AG09309 (cell line): Measurements from ENCODE around the gene TLE1.
A peak's percentile ranks its signal among the peaks of the same experiment; 100 is the strongest.

Experiments
- DNase-seq: peaks from one replicate; pipeline ENCODE4 v3.0.0-alpha.2; 2010; ENCODE audit warnings: low read depth
- H3K4me3 ChIP-seq: 2 replicates; pipeline ENCODE4 v1.5.1; 2011; ENCODE audit warnings: mild to moderate bottlenecking, low read depth, low read length, moderate library complexity; ENCODE audit not compliant: control insufficient read depth
- CTCF ChIP-seq: IDR thresholded peaks from 2 replicates; pipeline ENCODE4 v1.5.1; 2011; ENCODE audit warnings: mild to moderate bottlenecking, low read depth, low read length, inconsistent platforms; ENCODE audit not compliant: insufficient read depth, control insufficient read depth; ENCODE audit errors: missing control alignments

Gene TLE1

DNA sequence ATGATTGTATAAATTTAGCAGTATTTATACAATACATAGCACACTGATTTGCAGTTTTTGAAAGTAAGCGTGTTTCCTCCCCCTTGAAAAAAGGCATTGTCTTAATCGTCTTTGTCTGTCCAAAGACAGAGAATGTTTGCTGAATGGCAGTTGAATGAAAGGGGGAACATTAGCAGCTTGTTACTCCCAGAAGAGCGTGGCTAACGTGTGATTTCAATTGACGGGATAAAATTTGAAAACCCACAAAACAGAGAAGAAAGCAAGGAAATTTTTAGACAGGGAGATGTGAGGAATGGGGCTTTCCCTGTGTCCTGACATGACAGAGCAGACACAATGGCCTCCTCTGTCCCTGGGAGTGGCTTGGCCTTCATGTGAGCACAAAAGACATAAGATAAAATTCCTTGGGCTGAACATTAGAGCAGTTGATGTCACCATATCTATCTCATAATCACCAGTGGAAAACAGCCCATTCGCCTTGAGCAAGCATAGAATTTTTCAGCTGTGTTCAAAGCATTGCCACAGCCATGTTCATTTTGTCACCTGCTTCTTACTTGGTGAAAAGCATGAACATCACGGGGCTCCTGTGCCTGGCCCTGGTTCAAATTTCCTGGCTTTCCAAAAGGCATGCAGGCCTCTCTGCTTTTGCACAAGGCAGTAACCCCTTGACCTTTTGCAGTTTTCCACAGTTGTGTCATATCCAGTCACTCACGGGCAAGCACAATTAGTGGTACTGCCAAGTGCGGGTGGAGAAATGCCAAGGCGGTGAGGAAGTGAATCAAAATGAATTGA lies 126.9 kb downstream of the TLE1 start:
- no peak overlapping the region for H3K4me3 ChIP-seq
- TF ChIP-seq CTCF = no peak
- DNase-seq = peak; percentile 20

DNA sequence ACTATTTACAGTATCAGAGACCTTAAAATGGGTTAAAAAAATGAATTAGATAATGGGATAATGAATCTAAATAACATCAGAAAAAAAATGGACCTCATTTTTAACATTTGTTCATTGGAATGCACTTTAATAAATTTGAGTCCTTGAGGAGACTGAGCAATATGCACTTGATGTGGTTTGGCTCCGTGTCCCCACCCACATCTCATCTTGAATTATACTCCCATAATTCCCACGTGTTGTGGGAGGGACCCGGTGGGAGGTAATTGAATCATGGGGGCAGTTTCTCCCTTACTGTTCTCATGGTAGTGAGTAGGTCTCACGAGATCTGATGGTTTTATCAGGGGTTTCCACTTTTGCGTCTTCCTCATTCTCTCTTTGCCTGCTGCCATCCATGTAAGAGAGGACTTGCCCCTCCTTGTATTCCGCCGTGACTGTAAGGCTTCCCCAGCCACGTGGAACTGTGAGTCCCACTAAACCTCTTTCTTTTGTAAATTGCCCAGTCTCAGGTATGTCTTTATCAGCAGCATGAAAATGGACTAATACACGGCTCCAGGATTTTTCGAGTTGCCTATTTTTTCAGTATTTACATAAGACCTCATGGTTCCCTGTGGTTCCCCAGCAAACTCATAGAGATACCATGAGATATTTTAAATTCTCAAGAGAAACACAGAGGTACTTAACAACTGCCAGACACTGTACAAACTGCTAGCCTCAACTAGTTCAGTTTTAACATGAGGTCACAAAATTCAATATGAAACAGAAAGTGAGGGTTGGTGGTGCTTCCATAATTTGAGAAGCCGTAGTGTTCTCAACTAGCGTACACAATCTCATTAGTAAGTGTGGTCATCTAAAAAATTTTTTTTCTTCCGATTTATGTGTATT lies 128.3 kb downstream of the TLE1 start:
- no peak overlapping the region for H3K4me3 ChIP-seq
- DNase-seq = no peak
- TF ChIP-seq CTCF = no peak

DNA sequence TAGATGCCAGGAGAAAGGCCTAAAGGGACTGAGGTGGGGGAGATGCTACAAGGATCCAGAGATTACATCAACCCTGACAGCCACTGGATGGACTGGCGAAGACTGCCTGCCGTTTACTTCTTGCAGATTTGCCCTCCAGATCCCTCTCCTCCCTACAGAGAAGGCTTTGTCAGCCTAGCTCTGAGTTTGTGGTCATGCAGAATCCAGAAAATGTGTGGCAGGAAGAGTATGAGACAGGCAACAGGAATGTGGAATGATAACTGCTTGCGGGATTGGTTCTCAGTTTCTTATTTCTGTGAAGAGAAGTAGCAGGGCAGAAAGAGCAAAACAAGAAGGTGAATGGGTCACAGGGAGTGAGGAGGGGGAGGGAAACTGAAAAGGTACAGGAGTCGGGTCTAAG lies 129.6 kb downstream of the TLE1 start:
- H3K4me3 ChIP-seq = no peak overlapping the region
- TF ChIP-seq CTCF = no peak
- DNase-seq = peak; percentile 83

GRCh38 chr9:81559197-81559596 lies 130.2 kb downstream of the TLE1 start:
- no peak for TF ChIP-seq CTCF
- no peak overlapping the region for H3K4me3 ChIP-seq
- no peak for DNase-seq

- TF ChIP-seq CTCF = no peak
- no peak overlapping the region for H3K4me3 ChIP-seq
- DNase-seq = peak; percentile 89
Measured at GRCh38 chr9:81558091-81558830, 131.1 kb downstream of the TLE1 start.

DNA sequence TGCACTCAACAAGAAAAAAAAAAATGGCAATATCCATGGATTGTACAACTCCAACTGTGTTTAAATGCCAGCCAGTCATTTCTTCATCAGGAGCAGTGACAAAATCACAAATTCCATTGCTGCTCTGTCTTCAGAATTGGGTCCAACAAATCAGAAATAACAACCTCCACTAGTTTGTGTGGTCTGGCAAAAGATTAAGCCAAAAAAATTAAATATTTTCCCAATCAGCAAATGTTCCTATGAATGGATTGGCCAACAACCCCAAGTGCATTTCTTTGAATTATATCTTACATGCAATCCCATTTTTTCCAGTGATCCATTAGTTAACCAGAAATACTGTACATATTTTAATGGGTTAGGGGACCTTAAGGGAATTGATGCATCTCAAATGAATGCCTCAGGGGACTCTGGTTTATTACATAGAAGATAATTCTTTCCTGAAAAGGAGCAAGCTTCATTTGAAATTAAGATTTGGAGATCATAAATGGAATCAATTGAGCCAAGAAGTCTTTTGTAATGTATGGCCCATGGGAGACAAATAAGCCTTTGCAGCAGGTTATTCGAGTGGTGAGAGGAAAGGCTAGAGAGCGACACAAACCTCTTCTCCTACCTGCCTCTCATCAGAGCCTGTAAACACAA lies 131.8 kb downstream of the TLE1 start:
- TF ChIP-seq CTCF = no peak
- peak; percentile 35 for DNase-seq
- no peak overlapping the region for H3K4me3 ChIP-seq
